HL-60/S4 treated with retinoic acid at 250 ng/mL for 4 days and 3 days (cell line): ENCODE data around the gene IGF2BP3.

Source experiments
- in situ Hi-C: fragments of 300-500 bp; cut with MboI; formaldehyde crosslinking; loops from 2 replicates; pipeline ENCODE4 v1.7.0; 2022; ENCODE audit warnings: low sequenced_read_pairs

IGF2BP3 gene

GRCh38 chr7:23380961-23381360 is 89.3 kb downstream of the IGF2BP3 start:
- in situ Hi-C loops: no loop called here

- in situ Hi-C loops: no loop called here
Observed at GRCh38 chr7:23380556-23380955, 89.7 kb downstream of the IGF2BP3 start.

- in situ Hi-C loops: no loop called here
Observed at GRCh38 chr7:23378996-23379395, 91.3 kb downstream of the IGF2BP3 start.

- in situ Hi-C loops: no loop called here
Observed at GRCh38 chr7:23377134-23377533, 93.2 kb downstream of the IGF2BP3 start.

- in situ Hi-C loops: no loop called here
Observed at GRCh38 chr7:23373151-23374004, 96.9 kb downstream of the IGF2BP3 start.

- in situ Hi-C loops: no loop called here
Observed at GRCh38 chr7:23372611-23373010, 97.7 kb downstream of the IGF2BP3 start.

- in situ Hi-C loops: no loop called here
Observed at GRCh38 chr7:23371654-23372053, 98.6 kb downstream of the IGF2BP3 start.

GRCh38 chr7:23369695-23370404 is 100.4 kb downstream of the IGF2BP3 start:
- in situ Hi-C loops: no loop called here

- in situ Hi-C loops: no loop called here
Observed at GRCh38 chr7:23369100-23369499, 101.2 kb downstream of the IGF2BP3 start.

GRCh38 chr7:23358152-23358674 is 112.1 kb downstream of the IGF2BP3 start:
- in situ Hi-C loops: no loop called here

GRCh38 chr7:23357190-23358093 is 112.8 kb downstream of the IGF2BP3 start:
- in situ Hi-C loops: no loop called here

GRCh38 chr7:23356726-23357125 is 113.6 kb downstream of the IGF2BP3 start:
- in situ Hi-C loops: no loop called here

- in situ Hi-C loops: no loop called here
Observed at GRCh38 chr7:23356168-23356567, 114.1 kb downstream of the IGF2BP3 start.

- in situ Hi-C loops: no loop called here
Observed at GRCh38 chr7:23353172-23353571, 117.1 kb downstream of the IGF2BP3 start.

GRCh38 chr7:23350466-23350865 is 119.8 kb downstream of the IGF2BP3 start:
- in situ Hi-C loops: no loop called here

- in situ Hi-C loops: no loop called here
Observed at GRCh38 chr7:23349484-23350157, 120.7 kb downstream of the IGF2BP3 start.

- in situ Hi-C loops: no loop called here
Observed at GRCh38 chr7:23347682-23348180, 122.6 kb downstream of the IGF2BP3 start.

GRCh38 chr7:23347033-23347681 is 123.1 kb downstream of the IGF2BP3 start:
- in situ Hi-C loops: no loop called here

GRCh38 chr7:23346316-23346715 is 124.0 kb downstream of the IGF2BP3 start:
- in situ Hi-C loops: no loop called here

- in situ Hi-C loops: no loop called here
Observed at GRCh38 chr7:23345601-23346000, 124.7 kb downstream of the IGF2BP3 start.
